RWPE2 (cell line): ENCODE data around the gene SELENOM.

Source experiments
- ATAC-seq: fragments of 200-7000 bp; cut with Tn5 transposase; 3 replicates; pipeline ENCODE4 v1.9.1; 2021; ENCODE audit warnings: low read depth
- DNase-seq: peaks from one replicate; pipeline ENCODE4 v3.0.0-alpha.2; 2020; ENCODE audit warnings: low spot score
- H3K27ac ChIP-seq: fragments of 450-650 bp; 2 replicates; pipeline ENCODE4 v1.5.1; 2017; ENCODE audit warnings: mild to moderate bottlenecking; ENCODE audit not compliant: poor library complexity, severe bottlenecking
- H3K27me3 ChIP-seq: fragments of 250-450 bp; sonication (Bioruptor Pico); 2 replicates; pipeline ENCODE4 v1.5.1; 2021; ENCODE audit warnings: mild to moderate bottlenecking, moderate library complexity; ENCODE audit not compliant: insufficient read depth, poor library complexity, severe bottlenecking
- H3K36me3 ChIP-seq: fragments of 250-450 bp; sonication (Bioruptor Pico); 2 replicates; pipeline ENCODE4 v1.5.1; 2020; ENCODE audit warnings: low read depth, mild to moderate bottlenecking, moderate library complexity
- H3K4me1 ChIP-seq: fragments of 250-450 bp; sonication (Bioruptor Pico); 2 replicates; pipeline ENCODE4 v1.5.1; 2021; ENCODE audit warnings: mild to moderate bottlenecking, moderate library complexity; ENCODE audit not compliant: insufficient read depth, poor library complexity, severe bottlenecking
- H3K4me3 ChIP-seq: fragments of 250-450 bp; sonication (Bioruptor Pico); 2 replicates; pipeline ENCODE4 v1.5.1; 2021; ENCODE audit warnings: mild to moderate bottlenecking, moderate library complexity; ENCODE audit not compliant: severe bottlenecking
- H3K9me3 ChIP-seq: fragments of 250-450 bp; sonication (Bioruptor Pico); 2 replicates; pipeline ENCODE4 v1.5.1; 2021; ENCODE audit warnings: mild to moderate bottlenecking, moderate library complexity; ENCODE audit not compliant: severe bottlenecking
- TF ChIP-seq, protein P1 (sequence below): fragments of 450-650 bp; IDR thresholded peaks from one replicate; pipeline ENCODE4 v1.5.1; 2017; ENCODE audit warnings: mild to moderate bottlenecking, moderate library complexity; ENCODE audit not compliant: poor library complexity, severe bottlenecking

SELENOM gene

DNA sequence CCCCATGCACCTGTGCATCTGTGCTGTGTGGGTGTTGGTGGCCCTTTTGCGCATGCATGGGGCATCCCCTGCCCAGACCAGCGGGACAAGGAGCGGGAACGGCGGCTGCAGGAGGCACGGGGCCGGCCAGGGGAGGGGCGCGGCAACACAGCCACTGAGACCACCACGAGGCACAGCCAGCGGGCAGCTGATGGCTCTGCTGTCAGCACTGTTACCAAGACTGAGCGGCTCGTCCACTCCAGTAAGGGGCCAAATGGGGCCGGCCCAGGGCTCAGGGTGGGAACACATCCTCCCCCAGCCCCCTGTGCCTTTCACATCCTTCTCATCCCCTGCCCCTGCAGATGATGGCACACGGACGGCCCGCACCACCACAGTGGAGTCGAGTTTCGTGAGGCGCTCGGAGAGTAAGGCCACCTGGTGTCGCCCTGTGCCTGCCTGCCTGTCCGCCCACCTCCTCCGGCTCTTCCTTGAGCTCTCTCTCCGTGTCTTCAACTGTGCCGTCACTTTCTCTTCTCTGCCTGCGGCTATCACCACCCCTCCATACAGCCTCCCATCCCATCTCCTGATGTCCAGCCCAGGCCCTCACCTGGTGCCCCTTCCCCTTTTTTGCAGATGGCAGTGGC, 10.6 kb downstream of the SELENOM start:
- Histone ChIP-seq H3K27me3 (no peaks in the 10 kb centered on the region), H3K4me3 (no peak overlapping the region), H3K36me3 (peaks cover 92% of the 10 kb centered on the region), H3K27ac (no peak overlapping the region), H3K4me1 (no peaks in the 10 kb centered on the region), H3K9me3 (no peaks in the 10 kb centered on the region)
- no peak for ATAC-seq
- TF ChIP-seq, protein P1, sequence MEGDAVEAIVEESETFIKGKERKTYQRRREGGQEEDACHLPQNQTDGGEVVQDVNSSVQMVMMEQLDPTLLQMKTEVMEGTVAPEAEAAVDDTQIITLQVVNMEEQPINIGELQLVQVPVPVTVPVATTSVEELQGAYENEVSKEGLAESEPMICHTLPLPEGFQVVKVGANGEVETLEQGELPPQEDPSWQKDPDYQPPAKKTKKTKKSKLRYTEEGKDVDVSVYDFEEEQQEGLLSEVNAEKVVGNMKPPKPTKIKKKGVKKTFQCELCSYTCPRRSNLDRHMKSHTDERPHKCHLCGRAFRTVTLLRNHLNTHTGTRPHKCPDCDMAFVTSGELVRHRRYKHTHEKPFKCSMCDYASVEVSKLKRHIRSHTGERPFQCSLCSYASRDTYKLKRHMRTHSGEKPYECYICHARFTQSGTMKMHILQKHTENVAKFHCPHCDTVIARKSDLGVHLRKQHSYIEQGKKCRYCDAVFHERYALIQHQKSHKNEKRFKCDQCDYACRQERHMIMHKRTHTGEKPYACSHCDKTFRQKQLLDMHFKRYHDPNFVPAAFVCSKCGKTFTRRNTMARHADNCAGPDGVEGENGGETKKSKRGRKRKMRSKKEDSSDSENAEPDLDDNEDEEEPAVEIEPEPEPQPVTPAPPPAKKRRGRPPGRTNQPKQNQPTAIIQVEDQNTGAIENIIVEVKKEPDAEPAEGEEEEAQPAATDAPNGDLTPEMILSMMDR, result no peak
- DNase-seq, result no peak

DNA sequence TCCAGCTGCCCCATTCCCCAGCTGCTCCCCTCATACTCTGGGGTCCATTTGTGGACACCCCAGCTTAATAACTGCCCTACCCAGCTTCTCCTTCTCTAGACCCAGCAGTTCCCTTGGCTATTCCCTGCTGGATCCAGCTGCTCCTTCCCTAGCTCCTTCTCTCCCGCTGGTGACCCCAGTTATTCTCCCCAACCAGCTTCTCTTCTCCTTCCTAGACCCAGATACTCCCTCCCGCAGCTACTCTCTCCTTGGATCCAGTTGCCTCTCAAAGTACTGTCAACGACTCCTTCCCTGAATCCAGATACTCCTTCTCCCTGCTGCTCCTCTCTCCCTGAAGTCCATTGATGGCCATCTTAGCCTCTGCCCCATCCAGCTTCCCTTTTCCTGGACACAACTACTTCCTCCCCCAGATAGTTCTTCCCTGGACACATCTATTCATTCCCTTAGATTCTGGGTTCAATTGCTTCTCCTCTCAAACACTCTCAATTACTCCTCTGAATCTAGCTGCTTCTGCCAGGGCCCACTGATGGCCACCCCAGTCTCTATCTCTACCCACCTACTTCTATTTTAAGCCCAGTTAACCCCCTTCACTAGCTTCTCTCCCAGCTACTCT, 11.6 kb downstream of the SELENOM start:
- ATAC-seq, result no peak
- Histone ChIP-seq H3K36me3 (peaks cover 96% of the 10 kb centered on the region), H3K27me3 (no peaks in the 10 kb centered on the region), H3K4me1 (no peaks in the 10 kb centered on the region), H3K4me3 (no peak overlapping the region), H3K9me3 (no peaks in the 10 kb centered on the region), H3K27ac (no peak overlapping the region)
- no peak for DNase-seq
- TF ChIP-seq, protein P1, result no peak

DNA sequence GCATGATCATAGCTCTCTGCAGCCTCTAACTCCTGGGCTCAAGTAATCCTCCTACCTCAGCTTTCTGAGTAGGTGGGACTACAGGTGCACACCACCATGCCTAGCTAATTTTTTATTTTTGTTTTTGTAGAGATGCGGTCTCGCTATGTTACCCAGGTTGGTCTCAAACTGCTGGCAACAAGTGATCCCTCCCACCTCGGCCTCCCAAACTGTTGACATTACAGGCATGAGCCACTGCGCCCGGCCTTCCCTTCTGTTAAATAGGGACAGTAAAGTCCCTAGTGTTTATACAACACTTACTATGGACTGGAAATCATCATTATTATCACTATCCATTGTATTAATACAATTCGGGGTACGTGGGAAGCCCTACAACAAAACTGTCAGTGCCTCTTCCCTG, 12.6 kb downstream of the SELENOM start:
- TF ChIP-seq, protein P1, result no peak
- Histone ChIP-seq H3K36me3 (peaks cover 96% of the 10 kb centered on the region), H3K27ac (no peak overlapping the region), H3K27me3 (no peaks in the 10 kb centered on the region), H3K4me1 (no peaks in the 10 kb centered on the region), H3K4me3 (no peak overlapping the region), H3K9me3 (no peaks in the 10 kb centered on the region)
- no peak for DNase-seq
- no peak for ATAC-seq

DNA sequence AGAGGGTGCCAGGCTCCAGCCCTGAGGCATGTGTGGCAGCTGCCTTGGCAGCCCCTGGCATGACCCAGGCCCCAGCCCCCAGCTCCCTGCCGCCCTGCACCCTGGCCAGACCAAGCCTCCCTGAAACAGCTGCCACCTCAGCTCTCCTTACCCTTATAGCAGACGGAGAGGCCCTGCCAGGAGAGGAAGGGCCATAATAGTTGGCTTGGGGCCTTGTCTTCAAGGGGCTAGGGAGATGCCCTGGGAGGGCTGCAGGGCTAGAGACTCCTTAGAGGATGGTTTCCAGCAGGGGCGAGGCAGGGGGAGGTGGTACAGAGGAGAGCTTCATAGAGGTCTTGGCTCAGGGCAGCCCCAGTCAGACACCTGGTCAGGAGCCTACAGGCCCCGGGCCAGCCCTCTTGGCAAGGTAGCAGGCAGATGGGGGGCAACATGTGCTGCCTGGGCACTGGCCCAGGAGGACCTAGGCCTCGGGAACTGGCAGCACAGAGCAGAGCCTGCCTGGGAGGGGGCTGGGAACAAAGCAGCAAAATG, 13.3 kb downstream of the SELENOM start:
- Histone ChIP-seq H3K4me3 (no peak overlapping the region), H3K4me1 (no peaks in the 10 kb centered on the region), H3K36me3 (peaks cover 96% of the 10 kb centered on the region), H3K27me3 (no peaks in the 10 kb centered on the region), H3K9me3 (no peaks in the 10 kb centered on the region), H3K27ac (no peak overlapping the region)
- ATAC-seq, result no peak; the same call in 2 of the 3 replicates
- DNase-seq, result peak; percentile 59
- TF ChIP-seq, protein P1, result no peak
